DMS 273 (cell line): ENCODE data around the gene ZSWIM6.

Experiments
- DNase-seq: peaks from one replicate; lab custom pipeline; 2025; ENCODE audit not compliant: unreplicated experiment; lab: John Stamatoyannopoulos, UW

The ZSWIM6 gene

DNA sequence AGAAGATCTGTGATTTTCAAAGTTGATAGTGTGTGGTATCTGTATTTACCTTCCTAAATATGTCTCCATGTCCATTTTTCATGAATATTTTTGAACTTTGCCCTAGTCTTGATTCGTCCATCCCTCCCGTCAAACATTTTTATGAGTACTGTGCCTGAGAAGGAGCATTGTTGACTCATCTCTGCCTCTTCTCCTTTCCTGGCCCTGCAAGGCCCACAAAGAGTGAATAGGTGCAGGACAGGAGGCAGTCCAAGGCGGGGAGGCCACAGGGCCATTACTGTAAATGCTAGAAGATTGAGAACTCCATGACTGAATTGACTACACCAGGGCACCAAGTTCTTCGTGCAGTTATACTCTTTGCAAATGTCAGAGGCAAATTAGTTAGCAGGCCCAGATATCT, 200.9 kb downstream of the ZSWIM6 start:
- DNase-seq: no peak

DNA sequence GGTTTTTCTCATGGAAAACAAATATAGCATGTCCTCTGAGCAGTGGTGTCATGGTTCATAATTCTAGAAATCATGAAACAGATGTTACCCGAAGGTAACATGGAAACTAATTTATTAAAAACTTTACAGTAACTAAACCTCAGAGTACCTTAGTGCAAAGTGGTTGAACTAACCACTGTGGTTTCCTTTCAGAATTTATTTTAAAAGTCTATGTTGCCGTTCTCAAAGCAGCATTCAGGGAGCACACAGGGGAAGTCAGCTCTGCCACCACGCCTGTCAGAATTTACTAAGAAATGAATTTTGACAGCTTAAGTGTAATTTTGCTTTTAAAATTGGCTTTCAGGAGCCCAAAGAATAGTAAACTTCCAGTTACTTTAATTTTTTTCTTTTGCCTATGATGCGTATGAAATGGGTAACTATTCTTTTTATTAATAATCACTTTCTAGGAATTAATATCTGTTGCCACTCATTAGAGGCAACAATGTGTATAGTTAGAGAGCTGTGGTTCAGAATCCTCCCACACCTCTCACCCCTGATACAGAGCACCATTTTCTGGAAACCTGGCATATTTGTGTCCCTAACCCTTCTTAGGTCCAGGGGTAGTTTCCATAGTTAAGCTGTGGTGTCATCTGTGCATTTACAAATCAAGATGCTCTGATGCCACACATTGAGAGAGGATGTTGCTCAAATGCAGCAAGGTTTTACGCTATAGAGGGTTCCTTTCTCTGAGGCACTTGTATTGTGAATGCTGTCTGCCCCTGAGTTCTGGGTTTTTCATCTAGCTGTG, 202.6 kb downstream of the ZSWIM6 start:
- DNase-seq: no peak

DNA sequence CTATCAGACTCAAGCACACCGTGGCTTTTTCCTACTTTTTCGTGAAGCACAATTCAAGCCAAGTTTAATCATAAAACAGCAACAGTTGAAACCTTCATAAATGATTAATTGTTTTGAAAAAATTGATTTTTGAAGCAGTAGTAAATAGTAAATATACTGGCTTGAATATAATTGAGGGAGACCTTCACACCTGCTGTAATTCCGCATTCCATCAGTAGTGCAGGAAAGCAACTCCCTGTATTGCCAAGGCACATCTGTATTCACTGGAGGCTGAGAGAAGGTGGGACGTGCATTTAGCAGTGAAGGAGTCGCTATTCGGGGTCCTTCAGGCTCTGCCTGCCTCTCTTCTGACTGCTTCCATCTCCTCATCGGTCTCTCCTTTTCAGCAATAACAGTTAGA, 203.8 kb downstream of the ZSWIM6 start:
- no peak for DNase-seq

GRCh38 chr5:61536922-61537321, 204.9 kb downstream of the ZSWIM6 start:
- DNase-seq: no peak

- DNase-seq: no peak
These were observed 206.9 kb downstream of the ZSWIM6 start for GRCh38 chr5:61538722-61539501.

DNA sequence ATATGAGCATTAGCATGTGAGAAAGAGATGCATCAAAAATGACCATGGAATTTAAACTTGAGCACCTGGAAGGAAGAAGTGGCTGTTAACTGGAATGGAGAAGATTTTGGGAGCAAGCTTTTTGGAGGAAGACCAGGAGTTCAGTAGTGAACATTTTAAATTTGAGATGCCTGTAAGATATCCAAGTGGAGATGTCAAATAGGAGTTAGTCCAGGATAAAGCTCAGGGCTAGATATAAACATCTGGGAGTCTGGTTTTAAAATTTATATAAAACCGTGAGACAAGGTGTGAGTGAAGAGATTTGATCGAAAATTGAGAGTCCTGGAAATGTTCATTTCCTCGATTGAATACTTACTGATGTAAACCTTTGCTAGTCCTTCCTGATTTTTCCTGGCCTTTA, 217.5 kb downstream of the ZSWIM6 start:
- no peak for DNase-seq

DNA sequence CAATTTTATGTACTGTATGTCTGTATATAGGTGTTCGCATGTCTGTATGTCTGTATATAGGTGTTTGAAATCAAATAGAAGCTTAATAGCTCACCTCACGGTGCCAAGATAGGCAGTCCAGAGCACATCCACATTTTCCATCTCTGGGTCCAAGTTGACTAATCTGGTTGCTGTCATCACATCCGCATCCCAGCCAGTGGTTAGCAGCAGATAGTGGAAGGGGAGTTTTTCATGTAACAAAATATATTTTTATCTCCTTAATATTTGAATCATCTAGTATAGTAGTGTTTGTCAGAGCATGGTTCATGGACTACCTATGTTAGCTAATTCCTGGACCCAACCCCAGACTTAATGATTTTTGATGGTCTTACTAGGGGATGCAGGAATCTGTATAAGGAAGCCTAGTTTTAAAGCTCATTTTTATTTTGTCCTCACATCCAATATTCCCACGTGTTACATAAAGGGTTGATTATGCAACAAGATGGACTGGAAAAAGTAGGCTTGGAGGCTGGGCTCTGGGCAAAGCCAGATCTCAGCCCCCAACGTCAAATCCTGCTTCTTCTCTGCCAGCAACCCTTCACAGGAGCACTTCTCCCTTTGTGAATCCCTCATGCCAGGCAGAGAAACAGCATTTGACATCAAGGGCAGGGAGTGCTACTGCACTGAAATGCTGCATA, 219.7 kb downstream of the ZSWIM6 start:
- no peak for DNase-seq

- DNase-seq: no peak
These were observed 227.1 kb downstream of the ZSWIM6 start for GRCh38 chr5:61559146-61559545.

DNA sequence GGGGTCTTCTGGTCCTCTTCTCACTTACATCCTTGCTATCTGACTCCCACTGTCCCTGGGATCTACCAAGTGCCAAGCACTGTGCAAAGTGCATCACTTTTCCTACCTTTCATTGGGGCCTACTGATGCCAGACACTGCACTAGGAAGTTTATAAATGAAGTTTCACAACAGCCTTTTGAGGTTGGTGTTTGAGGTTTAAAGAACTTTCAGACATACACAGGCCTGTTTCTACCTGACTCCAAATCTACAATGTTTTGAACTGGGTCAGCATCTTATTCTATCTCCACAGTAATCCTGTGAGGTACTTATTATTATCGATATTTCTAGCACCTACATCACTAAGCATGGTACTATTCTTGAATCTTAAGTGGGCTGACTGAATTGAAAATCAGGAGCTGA, 227.7 kb downstream of the ZSWIM6 start:
- DNase-seq: no peak

- peak; percentile 48 for DNase-seq
These were observed 231.3 kb downstream of the ZSWIM6 start for GRCh38 chr5:61563401-61563800.

GRCh38 chr5:61567337-61567736, 235.3 kb downstream of the ZSWIM6 start:
- no peak for DNase-seq

DNA sequence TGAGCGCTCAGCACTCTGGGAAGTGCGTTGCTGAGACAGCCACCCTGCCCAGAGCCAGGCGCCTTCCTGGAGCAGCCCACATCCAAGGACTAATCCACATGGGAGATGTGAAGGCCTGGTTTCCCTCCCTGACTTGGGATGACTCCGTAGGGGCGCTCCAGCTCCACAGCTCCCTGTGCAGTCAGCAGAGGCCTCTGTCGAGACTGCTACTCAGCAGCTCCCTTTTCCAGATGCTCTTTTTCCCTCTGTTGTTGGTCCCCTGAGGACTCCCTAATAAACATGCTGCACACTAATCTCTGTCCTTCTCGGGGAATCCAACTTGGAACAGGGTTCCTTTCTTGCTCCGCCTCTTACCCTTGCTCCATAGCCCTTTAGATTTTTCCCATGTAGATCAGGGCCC, 237.3 kb downstream of the ZSWIM6 start:
- peak; percentile 11 for DNase-seq

- no peak for DNase-seq
These were observed 238.7 kb downstream of the ZSWIM6 start for GRCh38 chr5:61570767-61571166.

- no peak for DNase-seq
These were observed 240.9 kb downstream of the ZSWIM6 start for GRCh38 chr5:61572959-61573358.

- peak; percentile 85 for DNase-seq
These were observed 243.0 kb downstream of the ZSWIM6 start for GRCh38 chr5:61575103-61575502.

DNA sequence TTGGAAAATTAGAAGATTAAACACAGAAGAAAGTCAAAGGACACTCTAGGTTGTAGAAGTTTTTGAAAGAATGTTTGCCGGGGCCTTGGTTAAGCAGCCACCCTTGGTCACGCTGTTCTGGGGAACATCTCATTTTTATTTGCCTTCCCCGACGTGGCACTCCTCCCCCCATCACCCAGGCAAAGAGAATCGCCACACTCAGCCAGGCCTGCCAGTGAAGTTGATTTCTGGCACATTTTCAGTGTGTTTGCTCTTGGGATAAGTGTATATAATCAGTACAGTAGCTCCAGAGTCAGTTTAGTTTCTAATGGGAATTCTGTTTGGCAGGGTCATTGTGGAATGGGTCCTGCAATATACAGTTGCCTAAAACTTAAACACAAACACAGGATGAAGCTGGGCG, 243.5 kb downstream of the ZSWIM6 start:
- DNase-seq: no peak

DNA sequence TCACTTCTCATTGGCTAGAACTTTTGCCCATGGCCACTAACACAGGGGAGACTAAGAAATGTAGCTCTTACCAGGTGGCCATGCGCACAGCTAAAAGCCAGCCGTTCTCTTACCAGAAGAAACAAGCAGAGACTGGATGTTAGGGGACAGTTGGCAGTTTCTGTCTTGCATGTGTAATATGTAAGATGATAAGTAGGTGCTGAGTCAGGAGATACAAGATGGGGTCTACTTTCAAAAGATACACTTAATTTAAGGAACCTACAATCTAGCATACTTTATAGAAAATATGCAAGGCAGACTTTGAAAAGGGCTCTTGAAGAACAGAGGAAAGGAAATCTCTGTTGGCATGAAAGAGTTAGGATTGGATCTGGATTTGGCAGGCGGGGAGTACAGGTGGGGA, 244.5 kb downstream of the ZSWIM6 start:
- DNase-seq: no peak

DNA sequence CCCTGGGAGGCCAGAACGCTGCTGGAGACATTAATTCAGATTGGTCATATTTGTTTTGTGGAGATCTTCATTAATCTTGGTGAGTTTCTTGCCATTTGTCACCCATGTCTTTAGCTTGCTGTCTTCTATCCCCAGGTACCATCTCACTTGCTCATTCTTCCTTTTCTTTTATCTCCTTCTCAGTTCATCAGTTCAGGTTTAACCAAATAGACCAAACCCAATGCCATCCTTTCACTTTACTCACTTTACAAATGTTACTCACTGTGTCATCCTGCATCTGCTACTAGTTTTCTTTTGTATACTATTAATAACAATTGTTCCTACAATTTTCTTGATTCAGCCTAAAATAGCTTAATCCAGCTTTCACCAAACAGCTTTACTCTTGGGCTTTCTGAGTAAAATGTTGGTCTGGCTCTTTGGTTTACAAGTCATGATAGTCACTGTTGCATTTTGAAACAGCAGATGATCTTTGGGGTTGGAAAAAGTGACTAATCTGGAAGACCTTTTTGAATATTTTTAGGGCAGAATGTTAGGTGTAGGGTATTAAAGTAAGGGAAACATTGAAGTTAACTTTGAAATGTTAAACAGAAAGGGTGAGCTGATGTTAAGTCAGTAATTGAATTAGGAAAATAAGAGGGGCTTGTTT, 246.9 kb downstream of the ZSWIM6 start:
- DNase-seq: no peak

DNA sequence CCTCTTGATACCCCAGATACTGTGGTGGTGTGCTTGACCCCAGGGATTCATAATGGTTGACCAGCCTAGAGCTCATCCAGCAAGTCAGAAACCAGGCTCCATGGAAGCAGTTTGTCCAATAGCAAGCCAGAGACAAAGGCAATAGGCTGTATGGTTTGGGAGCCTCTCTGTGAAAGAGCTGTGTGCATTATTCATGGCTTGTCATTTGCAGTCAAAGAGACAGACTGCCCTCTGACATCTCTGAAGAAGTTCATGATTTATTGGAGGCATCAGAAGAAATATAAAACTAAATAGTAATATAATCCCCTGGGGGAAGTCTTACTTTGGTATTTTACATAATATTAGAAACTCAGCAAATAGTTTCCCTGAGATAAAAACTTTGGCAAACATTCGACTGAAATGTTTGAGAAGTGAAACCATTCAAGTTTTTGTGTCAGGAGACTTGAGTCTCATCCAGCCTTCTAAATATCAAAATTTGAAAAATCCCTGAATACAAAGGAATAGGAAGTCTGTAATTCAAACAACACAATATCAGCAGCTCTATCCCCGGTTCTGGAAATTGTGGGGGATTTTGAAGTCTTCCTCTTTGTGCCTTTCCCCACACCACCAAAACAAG, 250.3 kb downstream of the ZSWIM6 start:
- no peak for DNase-seq

DNA sequence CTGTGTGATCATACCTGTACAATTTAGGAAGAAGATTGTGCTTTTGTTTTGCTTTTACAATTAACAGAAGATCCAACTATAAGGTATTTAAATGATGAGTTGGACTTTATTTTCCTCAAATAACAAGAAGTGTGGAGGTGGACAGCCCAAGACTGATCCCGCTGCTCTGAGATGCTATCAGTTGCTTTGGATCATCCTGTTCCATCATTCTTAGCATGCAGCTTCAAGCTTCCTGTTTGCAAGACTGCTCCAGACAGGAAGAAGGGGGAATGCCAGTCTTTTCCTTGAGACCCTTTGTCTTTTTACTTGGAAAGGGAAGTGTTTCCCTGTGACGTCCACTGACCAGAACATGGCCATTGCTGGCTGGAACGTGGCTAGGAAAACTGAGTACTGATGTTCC, 250.8 kb downstream of the ZSWIM6 start:
- DNase-seq: no peak
